Adrenal gland (tissue), 12 donors: Measurements from ENCODE around the gene GALNT11. TPM values are rescaled to one million over a fixed set of nuclear protein-coding genes. Genes with fewer than 3 reads are reported as not detected.
"Not testable (repeated sequence)": the region's sequence is repeated elsewhere in the genome, so short reads cannot be mapped to it uniquely, and the experiment has no call there.

Experiments used
- DNase-seq, 7 donors: peaks; one replicate each; pipeline ENCODE4 v3.0.0-alpha.2; 2019 to 2020
- H3K27ac ChIP-seq, 5 donors: fragments of 200-600 bp; sonication (generic) in 4 of 5; 1 replicate in 3 of 5; 2 replicates in 2 of 5; pipeline versions ENCODE4 v1.5.1 to v1.8.0; 2016 to 2020; ENCODE audit warnings: mild to moderate bottlenecking in 1 of 5
- H3K27me3 ChIP-seq: fragments of 200-600 bp; 2 replicates; pipeline ENCODE4 v1.8.0; 2021
- H3K36me3 ChIP-seq, 2 donors: fragments of 200-600 bp; replicated peaks in 1 of 2; 1 replicate in 1 of 2; 2 replicates in 1 of 2; pipeline versions ENCODE4 v1.5.1 to v1.8.0; 2018 to 2022
- H3K4me1 ChIP-seq, 2 donors: fragments of 200-600 bp; replicated peaks in 1 of 2; 1 replicate in 1 of 2; 2 replicates in 1 of 2; pipeline versions ENCODE4 v1.5.1 to v1.8.0; 2018 to 2021
- H3K4me3 ChIP-seq, 4 donors: fragments of 200-600 bp; sonication (generic) in 3 of 4; one replicate each; pipeline ENCODE4 v1.5.1; 2016 to 2018
- H3K9me3 ChIP-seq, 3 donors: fragments of 200-600 bp; sonication (generic) in 1 of 3; replicated peaks in 1 of 3; 1 replicate in 2 of 3; 2 replicates in 1 of 3; pipeline versions ENCODE4 v1.5.1 to v1.8.0; 2016 to 2021
- CTCF ChIP-seq, 6 experiments: fragments of 450-650 bp in 4 of 6; fragments of 200-600 bp in 2 of 6; sonication (generic) in 1 of 6; IDR thresholded peaks; 1 replicate in 5 of 6; 2 replicates in 1 of 6; pipeline versions ENCODE4 v1.5.1 to v1.8.0; 2016 to 2021; ENCODE audit warnings: antibody characterized with exemption in 6 of 6, mild to moderate bottlenecking in 2 of 6, moderate library complexity in 1 of 6
- POLR2A ChIP-seq, 2 donors: fragments of 450-650 bp; IDR thresholded peaks; one replicate each; pipeline ENCODE4 v1.6.1; 2017; ENCODE audit warnings: antibody characterized with exemption in 2 of 2, mild to moderate bottlenecking in 2 of 2, moderate library complexity in 1 of 2
- WGBS, 4 donors: extraction: QIAGEN DNeasy Blood & Tissue Kit in 2 of 4; methylation state at CpG; one replicate each; pipeline versions ENCODE4 v1.1.5 to v1.1.7; 2013 to 2017; 5-methylcytosine and 5-hydroxymethylcytosine counted together
- intact Hi-C, 2 donors: fragments of 100-400 bp; cut with DNase I; formaldehyde crosslinking; loops; one replicate each; pipeline versions ENCODE4 v1.14.1 to v1.15.0; 2022 to 2023
- polyA plus RNA-seq, 3 donors: library from polyadenylated mRNA; stranded (reverse); fragments of 200-250 nt in 2 of 3; fragments of 350-450 nt in 1 of 3; fragmentation: Illumina TruSeq in 1 of 3; extraction: RNeasy Lipid Tissue Mini Kit (QIAGEN cat#74804) in 1 of 3; gene quantifications; one replicate each; pipeline ENCODE4 v1.2.3, GENCODE V29; 2013 to 2014
- total RNA-seq, 9 donors: library from RNA; depleted of rRNA in 4 of 9; stranded (reverse); fragments of >200 nt in 4 of 9; fragments of 120-200 nt in 1 of 9; fragmentation: NEBNext Ultra II Directional in 1 of 9; extraction: Animal tissue kit (Norgen Biotek cat#: 25700) in 1 of 9; gene quantifications; one replicate each; pipeline versions ENCODE4 v1.1.0 to v1.2.4, GENCODE V29; 2013 to 2023
- donor health status: healthy with polysubstance abuse.
- donor health status: Bipolar disorder and iron deficiency.
- donor health status: DM: yes; HTN: yes; CAD: no.
- donor health status: DM: no; HTN: no; CAD: no.
- donor health status: DM: no; HTN: no; CAD: no.
- donor health status: DM: yes; HTN: yes; CAD: no.

The GALNT11 gene
- total and polyA plus RNA-seq, 12 donors = 23.2 to 51.3 (median 38.5) TPM

- intact Hi-C loops, H3K36me3 ChIP-seq, H3K9me3 ChIP-seq, H3K27ac ChIP-seq, H3K27me3 ChIP-seq, H3K4me3 ChIP-seq: not testable (repeated sequence)
- H3K4me1 ChIP-seq = peaks cover 9 to 12% of the 10 kb centered on the region in 2 donors
- WGBS, 4 donors = 77 to 83% (median 81%) methylated on average over 10 of the region's 10 CpGs
- TF ChIP-seq CTCF (IDR thresholded peaks at IDR 0.05) = peak in 5 of 6 experiments; percentile 27 to 56 (median 41)
- peak in 6 of 7 donors; percentile 49 to 81 (median 64) for DNase-seq
Observed at GRCh38 chr7:152030059-152030458, 4.6 kb downstream of the GALNT11 start.

GRCh38 chr7:152030639-152031038 lies 5.2 kb downstream of the GALNT11 start:
- peaks cover 9 to 10% of the 10 kb centered on the region in 2 donors for H3K4me1 ChIP-seq
- H3K9me3 ChIP-seq, H3K36me3 ChIP-seq, H3K27ac ChIP-seq, DNase-seq, H3K27me3 ChIP-seq, intact Hi-C loops, H3K4me3 ChIP-seq: not testable (repeated sequence)
- 74 to 96% (median 77%) methylated on average over 1 of the region's 1 CpG for WGBS, 4 donors

- DNase-seq = no peak
- H3K9me3 ChIP-seq = peaks cover 0 to 6% (median 0%) of the 10 kb centered on the region in 3 donors
- H3K4me1 ChIP-seq = no peaks in the 10 kb centered on the region
- 96 to 99% (median 98%) methylated on average over 5 of the region's 5 CpGs for WGBS, 4 donors
- H3K36me3 ChIP-seq = no peaks in the 10 kb centered on the region
- no peak overlapping the region for H3K4me3 ChIP-seq
- intact Hi-C loops = no loop called here
- TF ChIP-seq POLR2A (IDR thresholded peaks at IDR 0.05) (no peak), CTCF (IDR thresholded peaks at IDR 0.05) (no peak)
- H3K27me3 ChIP-seq = no peaks in the 10 kb centered on the region
- no peak overlapping the region for H3K27ac ChIP-seq
Observed at GRCh38 chr7:152035817-152036216, 10.3 kb downstream of the GALNT11 start.

GRCh38 chr7:152038410-152038809 lies 12.9 kb downstream of the GALNT11 start:
- intact Hi-C loops, H3K9me3 ChIP-seq, H3K27ac ChIP-seq, H3K27me3 ChIP-seq, H3K4me3 ChIP-seq, DNase-seq, H3K36me3 ChIP-seq, H3K4me1 ChIP-seq: not testable (repeated sequence)
- WGBS, 4 donors = 96 to 100% (median 97%) methylated on average over 4 to 5 of the region's 5 CpGs

- WGBS, 4 donors = 79 to 95% (median 88%) methylated on average over 7 to 8 of the region's 8 CpGs
- H3K36me3 ChIP-seq = not testable (repeated sequence)
Observed at GRCh38 chr7:152043086-152043485, 17.6 kb downstream of the GALNT11 start.

GRCh38 chr7:152044909-152045308 lies 19.4 kb downstream of the GALNT11 start:
- DNase-seq, H3K4me3 ChIP-seq, H3K4me1 ChIP-seq, H3K27me3 ChIP-seq, H3K9me3 ChIP-seq, H3K27ac ChIP-seq, H3K36me3 ChIP-seq, intact Hi-C loops: not testable (repeated sequence)
- 86 to 94% (median 92%) methylated on average over 3 of the region's 3 CpGs for WGBS, 4 donors

More at GRCh38 chr7:152043086-152043485, 17.6 kb downstream of the GALNT11 start:
- H3K9me3 ChIP-seq = peaks cover 0 to 15% (median 0%) of the 10 kb centered on the region in 3 donors
- H3K27ac ChIP-seq, intact Hi-C loops, DNase-seq, H3K4me1 ChIP-seq, H3K27me3 ChIP-seq, H3K4me3 ChIP-seq: not testable (repeated sequence)
